ENCODE data around the gene BTBD17. TPM values are rescaled to one million over a fixed set of nuclear protein-coding genes. Genes with fewer than 3 reads are reported as not detected.

Gene BTBD17
- under 0.01 TPM in 1 of 2 replicates, not detected in the other for total RNA-seq

GRCh38 chr17:74361230-74362068 lies at the start of gene BTBD17:
BTBD17 (minus strand) TSS chr17:74361868; CDS start chr17:74361819, 49 bp downstream.

GRCh38 chr17:74367206-74367605 lies 5.5 kb upstream of the BTBD17 start, which contains the start of gene GPR142:
GPR142 (plus strand) TSS chr17:74367506; CDS start chr17:74369541, 2,035 bp downstream.

GRCh38 chr17:74325743-74326379 lies 35.8 kb downstream of the BTBD17 start, which contains the start of gene KIF19:
KIF19 (plus strand) TSS chr17:74326226; CDS start chr17:74326350, 124 bp downstream.

Other genes starting within 250 kb of the BTBD17 start
- gene RPL38, start 158.2 kb downstream of the BTBD17 start, total RNA-seq = 1,871 and 3,067 TPM in 2 replicates
- 0.32 and 0.82 TPM in 2 replicates for gene TTYH2, start 148.3 kb downstream of the BTBD17 start, total RNA-seq
- not detected in 2 replicates for gene DNAI2, start 87.6 kb downstream of the BTBD17 start, total RNA-seq
- 5.0 and 11.3 TPM in 2 replicates for gene KIF19, start 35.6 kb downstream of the BTBD17 start, total RNA-seq
- gene GPR142, start 5.6 kb upstream of the BTBD17 start, total RNA-seq = 0.16 and 0.19 TPM in 2 replicates
- gene GPRC5C, start 70.2 kb upstream of the BTBD17 start, total RNA-seq = 0.19 and 0.49 TPM in 2 replicates
- gene CD300A, start 104.8 kb upstream of the BTBD17 start, total RNA-seq = not detected in 2 replicates
- not detected in 2 replicates for gene CD300LB, start 169.6 kb upstream of the BTBD17 start, total RNA-seq
- not detected in 2 replicates for gene CD300C, start 184.2 kb upstream of the BTBD17 start, total RNA-seq
- not detected in 2 replicates for gene CD300H, start 205.6 kb upstream of the BTBD17 start, total RNA-seq
- not detected in 2 replicates for gene CD300LD, start 230.4 kb upstream of the BTBD17 start, total RNA-seq